ENCODE data around the gene RPS5.

Gene RPS5

DNA sequence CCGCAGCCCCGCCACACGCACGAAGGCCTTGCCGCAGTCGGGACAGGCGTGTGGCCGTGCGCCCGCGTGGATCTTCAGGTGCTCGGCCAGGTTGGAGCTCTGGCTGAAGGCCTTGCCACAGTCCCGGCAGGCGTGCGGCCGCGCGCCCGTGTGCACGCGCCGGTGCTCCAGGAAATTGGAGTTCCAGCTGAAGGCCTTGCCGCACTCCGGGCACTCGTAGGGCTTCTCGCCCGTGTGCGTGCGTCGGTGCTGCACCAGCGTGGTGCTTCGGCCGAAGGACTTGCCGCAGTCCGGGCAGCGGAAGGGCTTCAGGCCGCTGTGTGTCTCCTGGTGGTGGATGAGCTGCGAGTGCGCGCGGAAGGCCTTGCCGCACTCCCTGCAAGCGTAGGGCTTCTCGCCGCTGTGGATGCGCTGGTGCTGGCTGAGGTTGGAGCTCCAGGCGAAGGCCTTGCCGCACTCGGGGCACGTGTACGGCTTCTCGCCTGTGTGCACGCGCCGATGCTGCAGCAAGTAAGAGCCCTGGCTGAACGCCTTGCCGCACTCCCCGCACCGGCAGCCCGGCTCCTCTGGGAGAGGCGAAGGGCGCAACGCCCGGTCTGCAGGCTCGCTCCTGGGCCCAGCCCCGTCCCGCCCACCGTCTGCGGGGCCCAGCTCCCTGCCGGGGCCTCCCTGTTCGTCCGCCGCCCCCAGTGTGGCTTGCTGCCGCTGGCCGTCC is 30.1 kb upstream of the RPS5 start:
- Histone ChIP-seq H3K27me3 (ENCODE audit: insufficient read depth, low read length, poor library complexity) (no peaks in the 10 kb centered on the region), H2AFZ (ENCODE audit: low read depth, low read length) (no peak overlapping the region), H3K4me1 (ENCODE audit: insufficient read depth, low read length) (peaks cover 10% of the 10 kb centered on the region), H3K79me2 (ENCODE audit: insufficient read depth, low read length) (peaks cover 10% of the 10 kb centered on the region), H3K9me3 (ENCODE audit: insufficient read depth, low read length, severe bottlenecking) (no peaks in the 10 kb centered on the region), H3K4me3 (ENCODE audit: low read depth in 1 of 2, low read length in 2 of 2) (no peak overlapping the region), H3K4me2 (ENCODE audit: insufficient read depth, low read length) (no peak overlapping the region), H3K36me3 (ENCODE audit: insufficient read depth, low read length) (peaks cover 11% of the 10 kb centered on the region), H3K9ac (ENCODE audit: low read depth, low read length) (no peak overlapping the region), H3K27ac (ENCODE audit: low read length) (no peak overlapping the region), H4K20me1 (ENCODE audit: insufficient read depth, low read length) (peaks cover 7% of the 10 kb centered on the region; the same call in 1 of the 2 replicates)
- TF ChIP-seq, protein P1, sequence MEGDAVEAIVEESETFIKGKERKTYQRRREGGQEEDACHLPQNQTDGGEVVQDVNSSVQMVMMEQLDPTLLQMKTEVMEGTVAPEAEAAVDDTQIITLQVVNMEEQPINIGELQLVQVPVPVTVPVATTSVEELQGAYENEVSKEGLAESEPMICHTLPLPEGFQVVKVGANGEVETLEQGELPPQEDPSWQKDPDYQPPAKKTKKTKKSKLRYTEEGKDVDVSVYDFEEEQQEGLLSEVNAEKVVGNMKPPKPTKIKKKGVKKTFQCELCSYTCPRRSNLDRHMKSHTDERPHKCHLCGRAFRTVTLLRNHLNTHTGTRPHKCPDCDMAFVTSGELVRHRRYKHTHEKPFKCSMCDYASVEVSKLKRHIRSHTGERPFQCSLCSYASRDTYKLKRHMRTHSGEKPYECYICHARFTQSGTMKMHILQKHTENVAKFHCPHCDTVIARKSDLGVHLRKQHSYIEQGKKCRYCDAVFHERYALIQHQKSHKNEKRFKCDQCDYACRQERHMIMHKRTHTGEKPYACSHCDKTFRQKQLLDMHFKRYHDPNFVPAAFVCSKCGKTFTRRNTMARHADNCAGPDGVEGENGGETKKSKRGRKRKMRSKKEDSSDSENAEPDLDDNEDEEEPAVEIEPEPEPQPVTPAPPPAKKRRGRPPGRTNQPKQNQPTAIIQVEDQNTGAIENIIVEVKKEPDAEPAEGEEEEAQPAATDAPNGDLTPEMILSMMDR (IDR thresholded peaks at IDR 0.05; ENCODE audit: borderline replicate concordance, extremely low read depth, low read length, poor library complexity, severe bottlenecking), result no peak
- no peak for TF ChIP-seq EZH2 (IDR thresholded peaks at IDR 0.05; ENCODE audit: borderline replicate concordance, low read depth, low read length, severe bottlenecking)
- DNase-seq, result no peak
- no peak for ATAC-seq (ENCODE audit: insufficient read depth, low read depth)

DNA sequence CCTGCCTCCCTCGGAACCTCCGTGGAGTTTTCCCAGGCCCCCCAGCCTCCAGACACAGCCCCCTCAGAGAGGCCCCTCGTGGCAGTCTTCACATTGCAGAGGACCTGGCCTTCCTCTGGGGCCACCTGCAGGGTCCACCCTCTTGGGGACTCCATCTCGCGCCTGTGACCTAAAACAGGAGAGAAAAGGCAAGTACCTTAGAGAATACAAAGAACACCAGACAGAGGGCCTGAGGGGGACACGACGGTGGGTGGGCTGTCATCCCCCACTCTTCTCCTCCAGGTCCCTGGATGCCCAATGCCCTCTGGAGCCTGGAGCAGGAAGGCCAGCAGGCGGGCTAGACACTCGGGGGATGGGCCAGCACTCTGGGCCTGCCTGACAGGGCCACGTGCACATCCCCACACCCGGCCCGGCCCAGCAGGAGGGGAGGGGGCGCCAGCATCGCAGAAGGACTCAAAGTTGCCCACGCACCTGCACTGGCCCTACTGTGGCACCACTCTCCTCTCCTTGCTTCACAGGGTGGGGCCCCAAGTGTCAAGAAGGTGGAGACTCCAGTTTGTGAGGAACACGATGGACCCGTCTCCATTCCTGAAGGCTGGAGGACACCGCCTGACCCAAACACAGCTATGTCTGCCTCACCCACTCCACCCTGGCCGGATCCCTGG is 29.5 kb upstream of the RPS5 start:
- Histone ChIP-seq H3K4me3 (ENCODE audit: low read depth in 1 of 2, low read length in 2 of 2) (no peak overlapping the region), H2AFZ (ENCODE audit: low read depth, low read length) (no peak overlapping the region), H3K9ac (ENCODE audit: low read depth, low read length) (no peak overlapping the region), H3K36me3 (ENCODE audit: insufficient read depth, low read length) (peaks cover 15% of the 10 kb centered on the region), H3K4me1 (ENCODE audit: insufficient read depth, low read length) (peaks cover 12% of the 10 kb centered on the region), H3K27me3 (ENCODE audit: insufficient read depth, low read length, poor library complexity) (no peaks in the 10 kb centered on the region), H3K27ac (ENCODE audit: low read length) (no peak overlapping the region), H4K20me1 (ENCODE audit: insufficient read depth, low read length) (0 out of 2 replicates have a peak, but pooled peaks cover 7% of the 10 kb centered on the region), H3K9me3 (ENCODE audit: insufficient read depth, low read length, severe bottlenecking) (no peaks in the 10 kb centered on the region), H3K79me2 (ENCODE audit: insufficient read depth, low read length) (peaks cover 14% of the 10 kb centered on the region), H3K4me2 (ENCODE audit: insufficient read depth, low read length) (no peak overlapping the region)
- TF ChIP-seq, protein P1 (IDR thresholded peaks at IDR 0.05; ENCODE audit: borderline replicate concordance, extremely low read depth, low read length, poor library complexity, severe bottlenecking), result no peak
- TF ChIP-seq EZH2 (IDR thresholded peaks at IDR 0.05; ENCODE audit: borderline replicate concordance, low read depth, low read length, severe bottlenecking), result no peak
- ATAC-seq (ENCODE audit: insufficient read depth, low read depth), result no peak
- no peak for DNase-seq

DNA sequence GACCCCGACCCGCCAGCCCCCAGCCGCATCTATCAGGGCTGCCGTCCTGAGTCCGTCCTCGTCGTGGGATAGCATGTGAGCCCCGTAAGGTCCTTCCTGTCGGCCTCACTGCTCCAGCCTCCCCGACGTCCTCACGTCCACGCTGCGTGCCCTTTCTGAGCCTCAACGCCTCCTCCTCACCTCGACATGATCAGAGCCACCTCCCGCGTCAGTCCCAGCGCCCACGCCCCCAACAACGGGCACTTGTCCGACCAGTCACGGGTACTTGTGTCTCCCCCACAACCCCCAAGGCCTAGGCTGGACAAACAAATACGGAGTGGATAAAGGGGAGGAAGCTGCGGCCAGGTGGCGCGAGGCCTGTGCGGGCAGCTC is 25.2 kb upstream of the RPS5 start:
- DNase-seq (peak; percentile 55), ATAC-seq (ENCODE audit: insufficient read depth, low read depth) (peak; percentile 9)
- peaks cover 14% of the 10 kb centered on the region for H3K79me2 ChIP-seq (ENCODE audit: insufficient read depth, low read length)

More for the DNA sequence above, 25.2 kb upstream of the RPS5 start:
- Histone ChIP-seq H3K9ac (ENCODE audit: low read depth, low read length) (peak overlapping the region; percentile 97), H2AFZ (ENCODE audit: low read depth, low read length) (peak overlapping the region; percentile 98), H3K4me2 (ENCODE audit: insufficient read depth, low read length) (peak overlapping the region; percentile 99), H3K27me3 (ENCODE audit: insufficient read depth, low read length, poor library complexity) (no peaks in the 10 kb centered on the region), H3K36me3 (ENCODE audit: insufficient read depth, low read length) (peaks cover 6% of the 10 kb centered on the region; the same call in 1 of the 2 replicates), H3K4me3 (ENCODE audit: low read depth in 1 of 2, low read length in 2 of 2) (peak overlapping the region; percentile 99), H4K20me1 (ENCODE audit: insufficient read depth, low read length) (no peaks in the 10 kb centered on the region), H3K4me1 (ENCODE audit: insufficient read depth, low read length) (peaks cover 18% of the 10 kb centered on the region), H3K9me3 (ENCODE audit: insufficient read depth, low read length, severe bottlenecking) (no peaks in the 10 kb centered on the region), H3K27ac (ENCODE audit: low read length) (peak overlapping the region; percentile 85)
- TF ChIP-seq, protein P1 (IDR thresholded peaks at IDR 0.05; ENCODE audit: borderline replicate concordance, extremely low read depth, low read length, poor library complexity, severe bottlenecking), result no peak
- TF ChIP-seq EZH2 (IDR thresholded peaks at IDR 0.05; ENCODE audit: borderline replicate concordance, low read depth, low read length, severe bottlenecking), result no peak
